PC-9 (cell line): Measurements from ENCODE around the gene PDZD4. TPM values are rescaled to one million over a fixed set of nuclear protein-coding genes. Genes with fewer than 3 reads are reported as not detected.
"Not testable (repeated sequence)": the region's sequence is repeated elsewhere in the genome, so short reads cannot be mapped to it uniquely, and the experiment has no call there.

Source experiments
- BruUV-seq: library from RNA; stranded (reverse); fragments of 400-500 nt; replicated peaks from 2 replicates; lab custom pipeline; 2021; lab: Mats Ljungman, UMichigan
- CTCF ChIA-PET: fragments of 300-600 bp; sonication (Branson Sonifier 250); formaldehyde crosslinking; loops from one replicate; lab custom pipeline; 2022; ENCODE audit warnings: antibody characterized with exemption; lab: Charles Lee
- POLR2A ChIA-PET: fragments of 300-600 bp; sonication (Branson Sonifier 250); formaldehyde crosslinking; loops from one replicate; lab custom pipeline; 2022; ENCODE audit warnings: antibody characterized with exemption; ENCODE audit not compliant: unreplicated experiment; lab: Charles Lee
- DNase-seq, 2 experiments: peaks; one replicate each; pipeline versions ENCODE4 v3.0.0 to v3.0.0-alpha.2; 2015 to 2022; ENCODE audit warnings: mixed read lengths in 1 of 2
- H2AFZ ChIP-seq: fragments of 200-600 bp; sonication (generic); 2 replicates; pipeline ENCODE4 v1.8.1; 2017; ENCODE audit warnings: antibody characterized with exemption
- H3F3A ChIP-seq: fragments of 200-600 bp; sonication (generic); 2 replicates; pipeline ENCODE4 v1.8.1; 2017; ENCODE audit warnings: antibody characterized with exemption, mild to moderate bottlenecking, low read depth; ENCODE audit not compliant: insufficient read depth
- H3K27ac ChIP-seq: fragments of 200-600 bp; sonication (generic); 2 replicates; pipeline ENCODE4 v1.6.1; 2016; ENCODE audit warnings: mixed run types
- H3K27me3 ChIP-seq: fragments of 200-600 bp; sonication (generic); 2 replicates; pipeline ENCODE4 v1.6.1; 2016; ENCODE audit warnings: low read depth, mixed run types; ENCODE audit not compliant: insufficient read depth
- H3K36me3 ChIP-seq: fragments of 200-600 bp; sonication (generic); 2 replicates; pipeline ENCODE4 v1.6.1; 2016; ENCODE audit warnings: low read depth, mixed run types
- H3K4me1 ChIP-seq: fragments of 200-600 bp; sonication (generic); replicated peaks from 2 replicates; pipeline ENCODE4 v1.6.1; 2016; ENCODE audit warnings: mixed run types; ENCODE audit not compliant: insufficient read depth
- H3K4me2 ChIP-seq: fragments of 200-600 bp; sonication (generic); 2 replicates; pipeline ENCODE4 v1.6.1; 2017; ENCODE audit warnings: mixed run types
- H3K4me3 ChIP-seq: fragments of 200-600 bp; sonication (generic); 2 replicates; pipeline ENCODE4 v1.6.1; 2016; ENCODE audit warnings: mixed run types
- H3K79me2 ChIP-seq: fragments of 200-600 bp; sonication (generic); 2 replicates; pipeline ENCODE4 v1.6.1; 2017; ENCODE audit warnings: low read depth, mixed run types
- H3K9me2 ChIP-seq: fragments of 200-600 bp; sonication (generic); 2 replicates; pipeline ENCODE4 v1.8.1; 2017; ENCODE audit warnings: mild to moderate bottlenecking; ENCODE audit not compliant: insufficient read depth
- H3K9me3 ChIP-seq: fragments of 200-600 bp; sonication (generic); 2 replicates; pipeline ENCODE4 v1.8.1; 2016; ENCODE audit warnings: low read depth; ENCODE audit not compliant: insufficient read depth
- H4K20me1 ChIP-seq: fragments of 200-600 bp; sonication (generic); 2 replicates; pipeline ENCODE4 v1.8.1; 2017; ENCODE audit not compliant: insufficient read depth
- CTCF ChIP-seq: fragments of 200-600 bp; sonication (generic); conservative IDR thresholded peaks from 2 replicates; pipeline ENCODE4 v1.6.1; 2017; ENCODE audit warnings: mixed run types, antibody characterized with exemption, mild to moderate bottlenecking, moderate library complexity
- EZH2 ChIP-seq: fragments of 200-600 bp; sonication (generic); IDR thresholded peaks from 2 replicates; pipeline ENCODE4 v1.8.0; 2017; ENCODE audit warnings: antibody characterized with exemption, low read depth
- intact Hi-C: fragments of 100-400 bp; cut with micrococcal nuclease; formaldehyde crosslinking; loops from one replicate; pipeline ENCODE4 v1.10.0; 2022; ENCODE audit not compliant: unreplicated experiment
- total RNA-seq: library from RNA; stranded (reverse); gene quantifications from 2 replicates; pipeline ENCODE4 v1.2.3, GENCODE V29; 2021

PDZD4 gene
- total RNA-seq, 1 experiment from 2014 or later = 0.17 TPM

GRCh38 chrX:153820601-153821000, 9.7 kb downstream of the PDZD4 start:
- ChIA-PET CTCF (no interaction called here), POLR2A (no interaction called here)
- H3K4me2 ChIP-seq = no peak overlapping the region
- no peak overlapping the region for H2AFZ ChIP-seq
- peaks cover 64% of the 10 kb centered on the region for H3K27me3 ChIP-seq
- no peak overlapping the region for H3K27ac ChIP-seq
- intact Hi-C loops = no loop called here
- TF ChIP-seq CTCF (no peak), EZH2 (no peak)
- H3K79me2 ChIP-seq = no peaks in the 10 kb centered on the region
- no TSS peak for BruUV-seq
- no peaks in the 10 kb centered on the region for H3F3A ChIP-seq
- no peaks in the 10 kb centered on the region for H3K9me2 ChIP-seq
- no peaks in the 10 kb centered on the region for H4K20me1 ChIP-seq
- H3K4me1 ChIP-seq = no peaks in the 10 kb centered on the region
- H3K9me3 ChIP-seq = no peaks in the 10 kb centered on the region
- DNase-seq = no peak
- no peaks in the 10 kb centered on the region for H3K36me3 ChIP-seq
- no peak overlapping the region for H3K4me3 ChIP-seq

GRCh38 chrX:153819384-153820040, 10.8 kb downstream of the PDZD4 start:
- no peak overlapping the region for H3K4me2 ChIP-seq
- no peak overlapping the region for H3K4me3 ChIP-seq
- no peak overlapping the region for H3K27ac ChIP-seq
- no peaks in the 10 kb centered on the region for H3K36me3 ChIP-seq
- no peaks in the 10 kb centered on the region for H3K4me1 ChIP-seq
- BruUV-seq = no TSS peak
- H2AFZ ChIP-seq = no peak overlapping the region
- no peaks in the 10 kb centered on the region for H3K9me2 ChIP-seq
- H4K20me1 ChIP-seq = no peaks in the 10 kb centered on the region
- CTCF ChIA-PET = no interaction called here
- H3K79me2 ChIP-seq = no peaks in the 10 kb centered on the region
- no peaks in the 10 kb centered on the region for H3K9me3 ChIP-seq
- peaks cover 61% of the 10 kb centered on the region for H3K27me3 ChIP-seq
- TF ChIP-seq CTCF (no peak), EZH2 (no peak)
- no peak for DNase-seq
- POLR2A ChIA-PET = no interaction called here
- no peaks in the 10 kb centered on the region for H3F3A ChIP-seq
- intact Hi-C loops = no loop called here

- H3K9me2 ChIP-seq = no peaks in the 10 kb centered on the region
- no TSS peak for BruUV-seq
- no peaks in the 10 kb centered on the region for H3K4me1 ChIP-seq
- CTCF ChIA-PET = interaction anchor here (0.6 kb wide), 1 partner anchor 17 kb away, joined by 3 read pairs; no protein-coding TSS in a partner anchor
- peak in 1 of 2 experiments; percentile 42 for DNase-seq
- no peaks in the 10 kb centered on the region for H3K36me3 ChIP-seq
- H2AFZ ChIP-seq = no peak overlapping the region
- POLR2A ChIA-PET = no interaction called here
- no peaks in the 10 kb centered on the region for H3K9me3 ChIP-seq
- H3K4me2 ChIP-seq = no peak overlapping the region
- no peaks in the 10 kb centered on the region for H3K79me2 ChIP-seq
- H3K27ac ChIP-seq = no peak overlapping the region
- TF ChIP-seq CTCF (no peak), EZH2 (no peak)
- no peaks in the 10 kb centered on the region for H4K20me1 ChIP-seq
- H3K27me3 ChIP-seq = peaks cover 55% of the 10 kb centered on the region
- intact Hi-C loops = no loop called here
- no peak overlapping the region for H3K4me3 ChIP-seq
- no peaks in the 10 kb centered on the region for H3F3A ChIP-seq
These were observed 11.6 kb downstream of the PDZD4 start for GRCh38 chrX:153818571-153819383.

GRCh38 chrX:153818064-153818463, 12.3 kb downstream of the PDZD4 start:
- H4K20me1 ChIP-seq, H3F3A ChIP-seq, H3K79me2 ChIP-seq, POLR2A ChIA-PET, H3K4me2 ChIP-seq, H3K4me1 ChIP-seq, H3K9me3 ChIP-seq, H3K27ac ChIP-seq, H2AFZ ChIP-seq, H3K4me3 ChIP-seq, intact Hi-C loops, DNase-seq, H3K36me3 ChIP-seq, BruUV-seq, H3K9me2 ChIP-seq: not testable (repeated sequence)
- H3K27me3 ChIP-seq = peaks cover 57% of the 10 kb centered on the region
- CTCF ChIA-PET = interaction anchor here (0.6 kb wide), 1 partner anchor 16 kb away, joined by 3 read pairs; no protein-coding TSS in a partner anchor
